C4-2B (cell line): ENCODE results near the gene PSTPIP1.

Experiments
- ZFX ChIP-seq: fragments of 450-650 bp; IDR thresholded peaks from 2 replicates; pipeline ENCODE4 v1.6.1; 2017
- TF ChIP-seq, protein P1 (sequence below): fragments of 450-650 bp; conservative IDR thresholded peaks from 2 replicates; pipeline ENCODE4 v1.5.1; 2017; ENCODE audit warnings: mild to moderate bottlenecking

DNA sequence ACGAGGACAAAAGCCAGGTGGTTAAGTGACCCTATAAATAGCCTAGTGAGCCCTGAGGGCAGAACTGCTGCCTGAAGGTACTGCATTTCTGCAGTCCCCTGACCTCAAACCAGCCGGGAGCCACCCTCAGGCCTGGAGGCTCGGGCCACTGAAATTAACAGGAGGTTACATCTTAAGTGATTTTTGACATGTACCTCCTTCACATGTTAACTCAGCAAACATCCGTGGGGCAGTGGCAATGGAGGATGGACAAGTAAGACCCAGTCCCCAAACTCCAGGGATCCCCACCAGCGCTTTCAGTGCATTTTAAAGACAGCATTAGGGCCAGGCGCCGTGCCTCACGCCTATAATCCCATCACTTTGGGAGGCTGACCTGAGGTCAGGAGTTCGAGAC, 26.2 kb downstream of the PSTPIP1 start:
- no peak for TF ChIP-seq ZFX
- TF ChIP-seq, protein P1, sequence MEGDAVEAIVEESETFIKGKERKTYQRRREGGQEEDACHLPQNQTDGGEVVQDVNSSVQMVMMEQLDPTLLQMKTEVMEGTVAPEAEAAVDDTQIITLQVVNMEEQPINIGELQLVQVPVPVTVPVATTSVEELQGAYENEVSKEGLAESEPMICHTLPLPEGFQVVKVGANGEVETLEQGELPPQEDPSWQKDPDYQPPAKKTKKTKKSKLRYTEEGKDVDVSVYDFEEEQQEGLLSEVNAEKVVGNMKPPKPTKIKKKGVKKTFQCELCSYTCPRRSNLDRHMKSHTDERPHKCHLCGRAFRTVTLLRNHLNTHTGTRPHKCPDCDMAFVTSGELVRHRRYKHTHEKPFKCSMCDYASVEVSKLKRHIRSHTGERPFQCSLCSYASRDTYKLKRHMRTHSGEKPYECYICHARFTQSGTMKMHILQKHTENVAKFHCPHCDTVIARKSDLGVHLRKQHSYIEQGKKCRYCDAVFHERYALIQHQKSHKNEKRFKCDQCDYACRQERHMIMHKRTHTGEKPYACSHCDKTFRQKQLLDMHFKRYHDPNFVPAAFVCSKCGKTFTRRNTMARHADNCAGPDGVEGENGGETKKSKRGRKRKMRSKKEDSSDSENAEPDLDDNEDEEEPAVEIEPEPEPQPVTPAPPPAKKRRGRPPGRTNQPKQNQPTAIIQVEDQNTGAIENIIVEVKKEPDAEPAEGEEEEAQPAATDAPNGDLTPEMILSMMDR = no peak
